GM12878 (cell line): Measurements from ENCODE around the gene NRP1. TPM values are rescaled to one million over a fixed set of nuclear protein-coding genes. Genes with fewer than 3 reads are reported as not detected.
A peak's percentile ranks its signal among the peaks of the same experiment; 100 is the strongest.

Experiments
- ATAC-seq: fragments of 200-7000 bp; cut with Tn5 transposase; 3 replicates; pipeline ENCODE4 v1.9.1; 2020; ENCODE audit warnings: mild to moderate bottlenecking, moderate library complexity
- BruUV-seq: library from RNA; stranded (reverse); fragments of 400-500 nt; replicated peaks from 2 replicates; lab custom pipeline; 2021; lab: Mats Ljungman, UMichigan
- CTCF ChIA-PET: fragments of 300-600 bp; sonication (Branson Sonifier 250); formaldehyde crosslinking; extraction: SDS; loops from one replicate; lab custom pipeline; 2021; ENCODE audit warnings: inconsistent platforms; lab: Yijun Ruan, JAX
- POLR2A ChIA-PET: fragments of 350-600 bp; formaldehyde crosslinking; extraction: SDS; loops from one replicate; lab custom pipeline; 2021; ENCODE audit warnings: inconsistent platforms; lab: Charles Lee
- RAD21 ChIA-PET: fragments of 300-600 bp; sonication (Branson Sonifier 250); formaldehyde crosslinking; loops from one replicate; lab custom pipeline; 2023; ENCODE audit warnings: antibody characterized with exemption; ENCODE audit not compliant: unreplicated experiment; lab: Charles Lee
- SMC1A ChIA-PET: fragments of 300-600 bp; sonication (Branson Sonifier 250); formaldehyde crosslinking; loops from one replicate; lab custom pipeline; 2023; ENCODE audit not compliant: unreplicated experiment, uncharacterized antibody; lab: Charles Lee
- DNase-seq: peaks from one replicate; pipeline ENCODE4 v3.0.0-alpha.2; 2011; ENCODE audit warnings: low read depth, low spot score
- FAIRE-seq: peaks from 3 replicates; lab custom pipeline; 2011; peaks lifted over from hg19 to GRCh38; lab: Jason Lieb, UNC
- H2AFZ ChIP-seq: 2 replicates; pipeline ENCODE4 v1.6.0; 2011; ENCODE audit warnings: low read depth, low read length, control low read depth; ENCODE audit not compliant: control insufficient read depth
- H3K27ac ChIP-seq: 2 replicates; pipeline ENCODE4 v1.5.1; 2011; ENCODE audit warnings: control low read depth; ENCODE audit not compliant: control insufficient read depth, insufficient read depth
- H3K27me3 ChIP-seq, 2 experiments: replicated peaks in 1 of 2; 2 replicates each; pipeline versions ENCODE4 v1.6.0 to v1.6.1; 2011; ENCODE audit warnings: low read length in 1 of 2; ENCODE audit not compliant: control insufficient read depth in 2 of 2, insufficient read depth in 2 of 2
- H3K36me3 ChIP-seq, 2 experiments: 2 replicates each; pipeline ENCODE4 v1.5.1; 2011; ENCODE audit warnings: low read length in 1 of 2; ENCODE audit not compliant: control insufficient read depth in 2 of 2, insufficient read depth in 2 of 2
- H3K4me1 ChIP-seq: 2 replicates; pipeline ENCODE4 v1.6.1; 2011; ENCODE audit warnings: mild to moderate bottlenecking, low read length, moderate library complexity, mixed read lengths; ENCODE audit not compliant: control insufficient read depth, insufficient read depth
- H3K4me2 ChIP-seq: 2 replicates; pipeline ENCODE4 v1.6.0; 2011; ENCODE audit warnings: control low read depth; ENCODE audit not compliant: control insufficient read depth, insufficient read depth
- H3K4me3 ChIP-seq: fragments of 200-600 bp; sonication (generic); 2 replicates; pipeline ENCODE4 v1.5.1; 2016
- H3K79me2 ChIP-seq: 2 replicates; pipeline ENCODE4 v1.6.0; 2011; ENCODE audit warnings: low read length; ENCODE audit not compliant: control insufficient read depth, insufficient read depth
- H3K9ac ChIP-seq: 2 replicates; pipeline ENCODE4 v1.8.0; 2011; ENCODE audit warnings: low read length, control low read depth, mixed read lengths; ENCODE audit not compliant: control insufficient read depth, insufficient read depth
- H3K9me3 ChIP-seq: replicated peaks from 3 replicates; pipeline ENCODE4 v1.5.1; 2011; ENCODE audit warnings: mild to moderate bottlenecking, low read length; ENCODE audit not compliant: control insufficient read depth, insufficient read depth
- H4K20me1 ChIP-seq: 2 replicates; pipeline ENCODE4 v1.6.0; 2011; ENCODE audit not compliant: control insufficient read depth, insufficient read depth
- CHD4 ChIP-seq: fragments of 200-600 bp; sonication (generic); IDR thresholded peaks from 2 replicates; pipeline ENCODE4 v1.6.1; 2016; ENCODE audit warnings: mild to moderate bottlenecking
- CREM ChIP-seq: IDR thresholded peaks from 2 replicates; pipeline ENCODE4 v1.6.1; 2014; ENCODE audit warnings: antibody characterized with exemption, low read depth
- CTCF ChIP-seq, 3 experiments: IDR thresholded peaks in 2 of 3; conservative IDR thresholded peaks in 1 of 3; 2 replicates each; pipeline ENCODE4 v1.5.1; 2011; ENCODE audit warnings: low read depth in 3 of 3, low read length in 3 of 3, mild to moderate bottlenecking in 3 of 3, control low read depth in 2 of 3, moderate library complexity in 2 of 3, inconsistent platforms in 1 of 3, mixed read lengths in 1 of 3; ENCODE audit not compliant: control insufficient read depth in 2 of 3, insufficient read depth in 1 of 3; ENCODE audit errors: extremely low read depth in 1 of 3
- DPF2 ChIP-seq: fragments of 450-650 bp; IDR thresholded peaks from 2 replicates; pipeline ENCODE4 v1.6.1; 2017; ENCODE audit warnings: mild to moderate bottlenecking
- EGR1 ChIP-seq, 2 experiments: IDR thresholded peaks; 1 replicate in 1 of 2; 2 replicates in 1 of 2; pipeline ENCODE4 v1.6.1; 2011 to 2012; ENCODE audit warnings: low read depth in 2 of 2, low read length in 2 of 2, borderline replicate concordance in 1 of 2, mild to moderate bottlenecking in 1 of 2, moderate library complexity in 1 of 2
- IRF4 ChIP-seq: IDR thresholded peaks from 2 replicates; pipeline ENCODE4 v1.6.1; 2011; ENCODE audit warnings: low read depth, low read length
- NR2C2 ChIP-seq: IDR thresholded peaks from 2 replicates; pipeline ENCODE4 v1.6.1; 2011; ENCODE audit warnings: borderline replicate concordance, low read depth; ENCODE audit not compliant: control insufficient read depth, insufficient read length
- RELA ChIP-seq: fragments of 450-650 bp; IDR thresholded peaks from 2 replicates; pipeline ENCODE4 v1.8.0; 2014; ENCODE audit warnings: borderline replicate concordance; ENCODE audit not compliant: partially characterized antibody
- RUNX3 ChIP-seq: IDR thresholded peaks from 2 replicates; pipeline ENCODE4 v1.6.1; 2012; ENCODE audit warnings: low read length, inconsistent platforms
- SMAD1 ChIP-seq: fragments of 450-650 bp; IDR thresholded peaks from 2 replicates; pipeline ENCODE4 v1.6.1; 2018; ENCODE audit warnings: mild to moderate bottlenecking, low read depth; ENCODE audit not compliant: partially characterized antibody
- SMARCA5 ChIP-seq: fragments of 450-650 bp; IDR thresholded peaks from 2 replicates; pipeline ENCODE4 v1.6.1; 2017; ENCODE audit warnings: mild to moderate bottlenecking
- STAT3 ChIP-seq: IDR thresholded peaks from 2 replicates; pipeline ENCODE4 v1.6.1; 2011; ENCODE audit warnings: low read depth, low read length, improper control_type of control experiment
- ZBTB40 ChIP-seq: fragments of 450-650 bp; IDR thresholded peaks from 2 replicates; pipeline ENCODE4 v1.6.1; 2016; ENCODE audit warnings: mild to moderate bottlenecking, moderate library complexity, borderline replicate concordance
- WGBS: methylation state at CpG from one replicate; pipeline ENCODE4 v1.1.6; 2016; ENCODE audit warnings: low lambda C conversion rate; ENCODE audit not compliant: insufficient replicate concordance, insufficient coverage; ENCODE audit errors: missing lambda C conversion rate; 5-methylcytosine and 5-hydroxymethylcytosine counted together
- in situ Hi-C: fragments of 300-500 bp; cut with MboI; formaldehyde crosslinking; loops from 9 replicates; pipeline ENCODE4 v1.14.3; 2018; ENCODE audit warnings: mixed read lengths
- intact Hi-C: fragments of 100-400 bp; cut with micrococcal nuclease; formaldehyde crosslinking; loops from one replicate; pipeline ENCODE4 v1.14.2; 2022; ENCODE audit not compliant: unreplicated experiment
- polyA plus RNA-seq, 11 experiments: library from polyadenylated mRNA; depleted of rRNA in 4 of 11; unstranded in 6 of 11; stranded (reverse) in 5 of 11; fragments of >200 nt; fragmentation: Nextera tagmentation in 4 of 11; fragmentation: Illumina TruSeq in 1 of 11; extraction: Ambion mirVana in 4 of 11; extraction: Trizol in 1 of 11; gene quantifications; 1 replicate in 1 of 11; 2 replicates in 10 of 11; pipeline versions ENCODE4 v1.2.1 to v1.2.3, GENCODE V29; 2011 to 2016; ENCODE audit warnings: inconsistent platforms in 2 of 11, missing spikeins in 2 of 11, low read depth in 1 of 11
- total RNA-seq, 4 experiments: library from RNA; depleted of rRNA in 3 of 4; stranded (reverse); fragments of >200 nt in 3 of 4; fragmentation: Illumina TruSeq in 1 of 4; extraction: Trizol in 1 of 4; gene quantifications; 2 replicates each; pipeline versions ENCODE4 v1.2.1 to v1.2.3, GENCODE V29; 2013 to 2021
- TF ChIP-seq, protein P1 (sequence below): IDR thresholded peaks from 2 replicates; pipeline ENCODE4 v1.6.1; 2012; ENCODE audit warnings: improper control_type of control experiment, low read depth, low read length; ENCODE audit not compliant: insufficient replicate concordance

The NRP1 gene
- total and polyA plus RNA-seq, 10 of the 15 experiments (the other 5 are each of a cell fraction or from before 2014, with no cell fraction given) = 0.11 to 12.1 (median 0.52) TPM

DNA sequence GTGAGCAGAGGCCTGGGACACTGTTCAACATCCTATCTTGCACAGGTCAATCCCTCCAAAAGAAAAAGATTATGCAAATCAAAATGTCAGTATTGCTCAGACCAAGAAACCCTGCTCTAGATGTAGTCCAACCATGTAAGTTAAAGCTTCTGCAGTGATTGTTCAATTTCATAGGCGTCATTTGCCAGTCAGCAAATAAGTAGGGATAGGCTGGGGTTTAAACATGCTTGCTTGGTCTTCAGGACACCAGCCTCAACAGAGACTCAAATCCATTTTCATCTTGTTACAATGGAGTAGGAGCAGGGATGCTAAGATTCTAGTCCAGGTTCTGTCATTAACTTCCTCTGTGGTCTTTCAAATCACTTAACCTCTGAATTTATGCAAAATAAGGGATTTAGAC is 89.1 kb downstream of the NRP1 start:
- no peak overlapping the region for H3K4me3 ChIP-seq
- no peak overlapping the region for H3K9ac ChIP-seq
- ATAC-seq (peak; percentile 62), DNase-seq (no peak), FAIRE-seq (no peak)
- H3K79me2 ChIP-seq = no peaks in the 10 kb centered on the region
- CTCF ChIA-PET = interaction anchor here (2.1 kb wide), 1 partner anchor 52 kb away, joined by 6 read pairs; no protein-coding TSS in a partner anchor
- in situ Hi-C loops (no loop called here), intact Hi-C loops (no loop called here)
- 0% methylated on average over 1 of the region's 1 CpG for WGBS
- BruUV-seq = no TSS peak
- POLR2A ChIA-PET = no interaction called here
- RAD21 ChIA-PET = no interaction called here
- H3K27me3 ChIP-seq = no peaks in the 10 kb centered on the region
- no peak overlapping the region for H3K27ac ChIP-seq
- H3K4me2 ChIP-seq = no peak overlapping the region
- H3K4me1 ChIP-seq = no peaks in the 10 kb centered on the region; the same call in 1 of the 2 replicates
- SMC1A ChIA-PET = interaction anchor here (1.1 to 1.7 kb wide), 4 partner anchors 10 to 68 kb away, joined by 3 to 5 read pairs (median 4); no protein-coding TSS in a partner anchor
- H3K9me3 ChIP-seq = no peaks in the 10 kb centered on the region
- no peaks in the 10 kb centered on the region for H3K36me3 ChIP-seq
- no peak overlapping the region for H2AFZ ChIP-seq
- H4K20me1 ChIP-seq = no peaks in the 10 kb centered on the region
- TF ChIP-seq SMARCA5 (no peak), IRF4 (no peak), NR2C2 (no peak), DPF2 (no peak), RELA (no peak), CHD4 (no peak), CREM (no peak), SMAD1 (no peak), CTCF (IDR thresholded peaks at IDR 0.05 in 2 of 3, conservative IDR thresholded peaks at IDR 0.05 in 1 of 3; ENCODE audit: control insufficient read depth in 2 of 3, extremely low read depth in 1 of 3, insufficient read depth in 1 of 3, low read depth in 3 of 3, low read length in 3 of 3) (no peak), RUNX3 (no peak), EGR1 (IDR thresholded peaks at IDR 0.05; ENCODE audit: borderline replicate concordance in 1 of 2, low read depth in 2 of 2, low read length in 2 of 2) (no peak), STAT3 (no peak), ZBTB40 (no peak)
- TF ChIP-seq, protein P1, sequence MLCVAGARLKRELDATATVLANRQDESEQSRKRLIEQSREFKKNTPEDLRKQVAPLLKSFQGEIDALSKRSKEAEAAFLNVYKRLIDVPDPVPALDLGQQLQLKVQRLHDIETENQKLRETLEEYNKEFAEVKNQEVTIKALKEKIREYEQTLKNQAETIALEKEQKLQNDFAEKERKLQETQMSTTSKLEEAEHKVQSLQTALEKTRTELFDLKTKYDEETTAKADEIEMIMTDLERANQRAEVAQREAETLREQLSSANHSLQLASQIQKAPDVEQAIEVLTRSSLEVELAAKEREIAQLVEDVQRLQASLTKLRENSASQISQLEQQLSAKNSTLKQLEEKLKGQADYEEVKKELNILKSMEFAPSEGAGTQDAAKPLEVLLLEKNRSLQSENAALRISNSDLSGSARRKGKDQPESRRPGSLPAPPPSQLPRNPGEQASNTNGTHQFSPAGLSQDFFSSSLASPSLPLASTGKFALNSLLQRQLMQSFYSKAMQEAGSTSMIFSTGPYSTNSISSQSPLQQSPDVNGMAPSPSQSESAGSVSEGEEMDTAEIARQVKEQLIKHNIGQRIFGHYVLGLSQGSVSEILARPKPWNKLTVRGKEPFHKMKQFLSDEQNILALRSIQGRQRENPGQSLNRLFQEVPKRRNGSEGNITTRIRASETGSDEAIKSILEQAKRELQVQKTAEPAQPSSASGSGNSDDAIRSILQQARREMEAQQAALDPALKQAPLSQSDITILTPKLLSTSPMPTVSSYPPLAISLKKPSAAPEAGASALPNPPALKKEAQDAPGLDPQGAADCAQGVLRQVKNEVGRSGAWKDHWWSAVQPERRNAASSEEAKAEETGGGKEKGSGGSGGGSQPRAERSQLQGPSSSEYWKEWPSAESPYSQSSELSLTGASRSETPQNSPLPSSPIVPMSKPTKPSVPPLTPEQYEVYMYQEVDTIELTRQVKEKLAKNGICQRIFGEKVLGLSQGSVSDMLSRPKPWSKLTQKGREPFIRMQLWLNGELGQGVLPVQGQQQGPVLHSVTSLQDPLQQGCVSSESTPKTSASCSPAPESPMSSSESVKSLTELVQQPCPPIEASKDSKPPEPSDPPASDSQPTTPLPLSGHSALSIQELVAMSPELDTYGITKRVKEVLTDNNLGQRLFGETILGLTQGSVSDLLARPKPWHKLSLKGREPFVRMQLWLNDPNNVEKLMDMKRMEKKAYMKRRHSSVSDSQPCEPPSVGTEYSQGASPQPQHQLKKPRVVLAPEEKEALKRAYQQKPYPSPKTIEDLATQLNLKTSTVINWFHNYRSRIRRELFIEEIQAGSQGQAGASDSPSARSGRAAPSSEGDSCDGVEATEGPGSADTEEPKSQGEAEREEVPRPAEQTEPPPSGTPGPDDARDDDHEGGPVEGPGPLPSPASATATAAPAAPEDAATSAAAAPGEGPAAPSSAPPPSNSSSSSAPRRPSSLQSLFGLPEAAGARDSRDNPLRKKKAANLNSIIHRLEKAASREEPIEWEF = no peak
